PC-3 (cell line): ENCODE measurements around the gene BACH2. TPM values are rescaled to one million over a fixed set of nuclear protein-coding genes. Genes with fewer than 3 reads are reported as not detected.
A peak's percentile ranks its signal among the peaks of the same experiment; 100 is the strongest.

Source experiments
- ATAC-seq: fragments of 200-7000 bp; cut with Tn5 transposase; 2 replicates; pipeline ENCODE4 v1.9.1; 2020; ENCODE audit warnings: mild to moderate bottlenecking, moderate library complexity
- BruUV-seq: library from RNA; stranded (reverse); fragments of 400-500 nt; replicated peaks from 2 replicates; lab custom pipeline; 2021; lab: Mats Ljungman, UMichigan
- CTCF ChIA-PET: fragments of 300-600 bp; sonication (Branson Sonifier 250); formaldehyde crosslinking; loops from one replicate; lab custom pipeline; 2022; ENCODE audit warnings: antibody characterized with exemption; lab: Charles Lee
- POLR2A ChIA-PET: fragments of 300-600 bp; sonication (Branson Sonifier 250); formaldehyde crosslinking; loops from one replicate; lab custom pipeline; 2022; ENCODE audit warnings: antibody characterized with exemption; ENCODE audit not compliant: unreplicated experiment; lab: Charles Lee
- DNase-seq: peaks from one replicate; pipeline ENCODE4 v3.0.0-alpha.2; 2015
- H2AFZ ChIP-seq: fragments of 300-600 bp; sonication (generic); 2 replicates; pipeline ENCODE4 v1.6.0; 2016; ENCODE audit warnings: antibody characterized with exemption, low read length
- H3F3A ChIP-seq: fragments of 300-600 bp; sonication (generic); one replicate; pipeline ENCODE4 v1.6.0; 2017; ENCODE audit warnings: antibody characterized with exemption, low read length, control low read depth, mild to moderate bottlenecking; ENCODE audit not compliant: unreplicated experiment
- H3K27ac ChIP-seq: fragments of 300-600 bp; sonication (generic); 2 replicates; pipeline ENCODE4 v1.5.1; 2016; ENCODE audit warnings: mild to moderate bottlenecking, low read length
- H3K27me3 ChIP-seq: fragments of 300-600 bp; sonication (generic); 2 replicates; pipeline ENCODE4 v1.6.1; 2016; ENCODE audit warnings: low read length, mixed read lengths
- H3K36me3 ChIP-seq: fragments of 300-600 bp; sonication (generic); 2 replicates; pipeline ENCODE4 v1.6.1; 2016; ENCODE audit warnings: low read depth, mixed run types, low read length, mixed read lengths
- H3K4me1 ChIP-seq: fragments of 300-600 bp; sonication (generic); 2 replicates; pipeline ENCODE4 v1.5.1; 2016; ENCODE audit warnings: low read length; ENCODE audit not compliant: insufficient read depth
- H3K4me2 ChIP-seq: fragments of 300-600 bp; sonication (generic); 2 replicates; pipeline ENCODE4 v1.6.0; 2016; ENCODE audit warnings: low read length
- H3K4me3 ChIP-seq: fragments of 300-600 bp; sonication (generic); 2 replicates; pipeline ENCODE4 v1.5.1; 2016; ENCODE audit warnings: mild to moderate bottlenecking, low read length, mixed read lengths
- H3K79me2 ChIP-seq: fragments of 300-600 bp; sonication (generic); 2 replicates; pipeline ENCODE4 v1.6.1; 2017; ENCODE audit warnings: low read length, mixed read lengths
- H3K9ac ChIP-seq: fragments of 300-600 bp; sonication (generic); 2 replicates; pipeline ENCODE4 v1.6.0; 2016; ENCODE audit warnings: mild to moderate bottlenecking, low read length
- H3K9me2 ChIP-seq: fragments of 300-600 bp; sonication (generic); replicated peaks from 2 replicates; pipeline ENCODE4 v1.6.1; 2016; ENCODE audit warnings: mixed run types, low read length, mixed read lengths
- H3K9me3 ChIP-seq: fragments of 300-600 bp; sonication (generic); 2 replicates; pipeline ENCODE4 v1.6.1; 2016; ENCODE audit warnings: low read length, mixed read lengths
- H4K20me1 ChIP-seq: fragments of 300-600 bp; sonication (generic); 2 replicates; pipeline ENCODE4 v1.6.1; 2016; ENCODE audit warnings: low read length, mixed read lengths
- CTCF ChIP-seq: fragments of 300-600 bp; sonication (generic); conservative IDR thresholded peaks from 2 replicates; pipeline ENCODE4 v1.5.1; 2017; ENCODE audit warnings: antibody characterized with exemption, low read depth, mild to moderate bottlenecking, low read length
- EZH2 ChIP-seq: fragments of 300-600 bp; sonication (generic); IDR thresholded peaks from one replicate; pipeline ENCODE4 v1.6.1; 2017; ENCODE audit warnings: antibody characterized with exemption, mild to moderate bottlenecking, low read length; ENCODE audit not compliant: unreplicated experiment
- EZH2phosphoT487 ChIP-seq: fragments of 300-600 bp; sonication (generic); IDR thresholded peaks from 2 replicates; pipeline ENCODE4 v1.6.1; 2018; ENCODE audit warnings: mild to moderate bottlenecking, antibody characterized with exemption, low read length, borderline replicate concordance
- intact Hi-C: fragments of 100-400 bp; cut with micrococcal nuclease; formaldehyde crosslinking; loops from 2 replicates; pipeline ENCODE4 v1.9.0; 2023
- total RNA-seq: library from RNA; depleted of rRNA; stranded (reverse); fragments of >200 nt; gene quantifications from 2 replicates; pipeline ENCODE4 v1.2.3, GENCODE V29; 2014

The BACH2 gene
- total RNA-seq, 1 experiment from 2014 or later = 7.0 TPM

GRCh38 chr6:89992818-89993217 is 303.8 kb downstream of the BACH2 start:
- no peak overlapping the region for H3K4me3 ChIP-seq
- no peaks in the 10 kb centered on the region for H3K27me3 ChIP-seq
- BruUV-seq = no TSS peak
- H3F3A ChIP-seq = no peaks in the 10 kb centered on the region
- no peaks in the 10 kb centered on the region for H3K36me3 ChIP-seq
- no peaks in the 10 kb centered on the region for H4K20me1 ChIP-seq
- H3K4me1 ChIP-seq = no peaks in the 10 kb centered on the region
- no peak overlapping the region for H2AFZ ChIP-seq
- ATAC-seq (no peak), DNase-seq (no peak)
- H3K4me2 ChIP-seq = no peak overlapping the region
- no peak overlapping the region for H3K27ac ChIP-seq
- no peak overlapping the region for H3K9ac ChIP-seq
- H3K9me3 ChIP-seq = no peaks in the 10 kb centered on the region
- no peaks in the 10 kb centered on the region for H3K79me2 ChIP-seq
- CTCF ChIA-PET = no interaction called here
- no peaks in the 10 kb centered on the region for H3K9me2 ChIP-seq
- POLR2A ChIA-PET = no interaction called here
- TF ChIP-seq EZH2phosphoT487 = no peak
- no peak for TF ChIP-seq CTCF
- intact Hi-C loops = no loop called here

DNA sequence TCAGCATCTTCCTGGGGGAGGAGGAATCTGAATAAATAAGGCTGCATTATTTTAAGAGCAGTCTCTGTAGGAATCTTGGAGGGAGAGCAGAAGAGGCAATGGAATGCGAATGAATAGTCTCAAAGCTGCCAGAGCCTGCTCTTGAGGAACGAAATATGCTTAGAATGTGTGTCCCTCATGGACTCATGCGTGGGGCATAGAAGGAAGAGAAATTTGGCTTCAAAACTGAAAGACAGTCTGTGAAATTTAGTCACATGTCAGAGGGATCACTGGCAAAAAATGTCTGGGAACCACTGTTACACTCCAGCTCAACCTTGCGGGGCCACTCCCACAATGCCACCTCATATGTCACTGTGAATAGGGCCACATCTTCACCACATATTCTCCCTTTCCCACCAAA is 306.9 kb downstream of the BACH2 start:
- Histone ChIP-seq H3F3A (no peaks in the 10 kb centered on the region), H3K4me2 (no peak overlapping the region), H3K4me3 (no peak overlapping the region), H3K9me2 (no peaks in the 10 kb centered on the region), H3K9me3 (no peaks in the 10 kb centered on the region), H2AFZ (no peak overlapping the region), H3K27me3 (no peaks in the 10 kb centered on the region), H3K36me3 (no peaks in the 10 kb centered on the region), H3K27ac (no peak overlapping the region), H3K4me1 (peaks cover 10% of the 10 kb centered on the region; the same call in 1 of the 2 replicates), H4K20me1 (no peaks in the 10 kb centered on the region), H3K9ac (no peak overlapping the region), H3K79me2 (no peaks in the 10 kb centered on the region)
- ATAC-seq (no peak), DNase-seq (no peak)
- no TSS peak for BruUV-seq
- intact Hi-C loops = no loop called here
- TF ChIP-seq EZH2 (no peak), CTCF (no peak), EZH2phosphoT487 (no peak)
- CTCF ChIA-PET = no interaction called here
- POLR2A ChIA-PET = no interaction called here

- Histone ChIP-seq H3K36me3 (no peaks in the 10 kb centered on the region), H2AFZ (no peak overlapping the region), H3K4me1 (peaks cover 10% of the 10 kb centered on the region; the same call in 1 of the 2 replicates), H4K20me1 (no peaks in the 10 kb centered on the region), H3K27ac (no peak overlapping the region), H3F3A (no peaks in the 10 kb centered on the region), H3K79me2 (no peaks in the 10 kb centered on the region), H3K9me2 (no peaks in the 10 kb centered on the region), H3K9ac (no peak overlapping the region), H3K4me3 (no peak overlapping the region), H3K9me3 (no peaks in the 10 kb centered on the region), H3K4me2 (no peak overlapping the region), H3K27me3 (no peaks in the 10 kb centered on the region)
- TF ChIP-seq EZH2phosphoT487 (no peak), CTCF (no peak), EZH2 (no peak)
- BruUV-seq = no TSS peak
- ATAC-seq (no peak), DNase-seq (peak; percentile 7)
- CTCF ChIA-PET = no interaction called here
- POLR2A ChIA-PET = no interaction called here
- intact Hi-C loops = no loop called here
Measured at GRCh38 chr6:89987830-89988229, 308.8 kb downstream of the BACH2 start.
